Measurements from ENCODE around the gene GRK4. TPM values are rescaled to one million over a fixed set of nuclear protein-coding genes. Genes with fewer than 3 reads are reported as not detected.
A peak's percentile ranks its signal among the peaks of the same experiment; 100 is the strongest.

GRK4 gene
- total RNA-seq, 1 donor from 2014 or later = 1.9 TPM

DNA sequence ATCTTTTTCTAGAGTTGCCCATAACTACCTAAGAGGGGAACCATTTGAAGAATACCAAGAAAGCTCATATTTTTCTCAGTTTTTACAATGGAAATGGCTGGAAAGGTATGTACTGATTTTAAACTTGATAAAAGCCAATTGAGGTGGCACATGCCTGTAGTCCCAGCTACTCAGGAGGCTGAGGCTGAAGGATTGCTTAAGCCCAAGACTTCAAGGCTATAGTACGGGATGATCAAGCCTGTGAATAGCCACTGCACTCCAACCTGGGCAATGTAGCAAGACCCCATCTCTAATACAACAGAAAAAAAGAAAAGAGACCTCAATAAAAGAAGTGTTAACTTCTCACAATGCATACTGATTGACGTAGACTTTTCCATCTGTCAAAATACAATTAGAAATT, 44.4 kb downstream of the GRK4 start:
- DNase-seq (ENCODE audit: low spot score in 2 of 2) = peak in 1 of 2 donors; percentile 15
- H3K9me3 ChIP-seq = no peaks in the 10 kb centered on the region
- H3K4me3 ChIP-seq = no peak overlapping the region
- TF ChIP-seq, protein P1, sequence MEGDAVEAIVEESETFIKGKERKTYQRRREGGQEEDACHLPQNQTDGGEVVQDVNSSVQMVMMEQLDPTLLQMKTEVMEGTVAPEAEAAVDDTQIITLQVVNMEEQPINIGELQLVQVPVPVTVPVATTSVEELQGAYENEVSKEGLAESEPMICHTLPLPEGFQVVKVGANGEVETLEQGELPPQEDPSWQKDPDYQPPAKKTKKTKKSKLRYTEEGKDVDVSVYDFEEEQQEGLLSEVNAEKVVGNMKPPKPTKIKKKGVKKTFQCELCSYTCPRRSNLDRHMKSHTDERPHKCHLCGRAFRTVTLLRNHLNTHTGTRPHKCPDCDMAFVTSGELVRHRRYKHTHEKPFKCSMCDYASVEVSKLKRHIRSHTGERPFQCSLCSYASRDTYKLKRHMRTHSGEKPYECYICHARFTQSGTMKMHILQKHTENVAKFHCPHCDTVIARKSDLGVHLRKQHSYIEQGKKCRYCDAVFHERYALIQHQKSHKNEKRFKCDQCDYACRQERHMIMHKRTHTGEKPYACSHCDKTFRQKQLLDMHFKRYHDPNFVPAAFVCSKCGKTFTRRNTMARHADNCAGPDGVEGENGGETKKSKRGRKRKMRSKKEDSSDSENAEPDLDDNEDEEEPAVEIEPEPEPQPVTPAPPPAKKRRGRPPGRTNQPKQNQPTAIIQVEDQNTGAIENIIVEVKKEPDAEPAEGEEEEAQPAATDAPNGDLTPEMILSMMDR (IDR thresholded peaks at IDR 0.05) = no peak
- no peaks in the 10 kb centered on the region for H3K36me3 ChIP-seq
- intact Hi-C loops (cut with DNase I) = no loop called here
- H3K27me3 ChIP-seq = no peaks in the 10 kb centered on the region
- H3K27ac ChIP-seq = no peak overlapping the region
- H3K4me1 ChIP-seq = peaks cover 0 to 5% of the 10 kb centered on the region in 2 donors

DNA sequence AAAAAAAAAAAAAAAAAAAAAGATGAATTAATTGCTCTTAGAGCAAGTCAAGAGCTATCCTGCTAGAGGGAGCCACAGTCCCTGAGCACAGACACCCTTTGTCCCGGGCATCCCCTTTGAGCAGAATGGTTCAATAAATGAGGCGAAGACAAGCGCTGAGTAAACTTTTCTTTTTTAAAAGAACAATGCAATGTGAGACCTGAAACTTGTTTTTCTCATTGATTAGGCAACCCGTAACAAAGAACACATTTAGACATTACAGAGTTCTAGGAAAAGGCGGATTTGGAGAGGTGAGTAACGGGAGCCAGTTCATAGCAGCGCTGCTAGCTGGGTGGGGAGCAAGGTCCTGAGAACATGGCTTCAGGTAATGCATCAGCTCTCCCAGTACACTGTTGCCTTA, 46.1 kb downstream of the GRK4 start:
- TF ChIP-seq, protein P1 (IDR thresholded peaks at IDR 0.05) = no peak
- Histone ChIP-seq H3K36me3 (no peaks in the 10 kb centered on the region), H3K27me3 (no peaks in the 10 kb centered on the region), H3K4me1 (peaks cover 0 to 5% of the 10 kb centered on the region in 2 donors), H3K9me3 (no peaks in the 10 kb centered on the region), H3K27ac (no peak overlapping the region), H3K4me3 (no peak overlapping the region)
- no peak for DNase-seq (ENCODE audit: low spot score in 2 of 2)
- intact Hi-C loops (cut with DNase I) = no loop called here

DNA sequence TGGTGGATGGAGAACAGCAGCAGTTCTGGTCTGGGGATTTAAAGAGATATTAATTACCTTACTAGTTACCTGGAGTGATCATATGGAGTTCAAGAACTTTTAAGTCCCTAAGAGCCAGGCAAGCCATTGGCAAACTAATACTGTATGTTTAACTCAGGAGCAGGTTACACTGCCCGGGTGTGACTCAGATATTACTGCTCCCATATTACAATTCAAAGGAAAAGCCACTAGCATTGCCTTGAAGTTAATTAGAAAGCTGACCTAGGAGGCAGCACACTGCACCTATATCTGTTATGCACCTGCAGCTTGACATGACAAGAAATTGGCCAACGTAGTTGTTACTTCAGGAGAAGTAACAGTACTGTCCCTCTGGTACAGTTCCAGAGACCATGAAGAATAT, 47.2 kb downstream of the GRK4 start:
- Histone ChIP-seq H3K36me3 (no peaks in the 10 kb centered on the region), H3K27ac (no peak overlapping the region), H3K4me1 (peaks cover 0 to 5% of the 10 kb centered on the region in 2 donors), H3K4me3 (no peak overlapping the region), H3K27me3 (no peaks in the 10 kb centered on the region), H3K9me3 (no peaks in the 10 kb centered on the region)
- TF ChIP-seq, protein P1 (IDR thresholded peaks at IDR 0.05) = no peak
- no peak for DNase-seq (ENCODE audit: low spot score in 2 of 2)
- intact Hi-C loops (cut with DNase I) = no loop called here

DNA sequence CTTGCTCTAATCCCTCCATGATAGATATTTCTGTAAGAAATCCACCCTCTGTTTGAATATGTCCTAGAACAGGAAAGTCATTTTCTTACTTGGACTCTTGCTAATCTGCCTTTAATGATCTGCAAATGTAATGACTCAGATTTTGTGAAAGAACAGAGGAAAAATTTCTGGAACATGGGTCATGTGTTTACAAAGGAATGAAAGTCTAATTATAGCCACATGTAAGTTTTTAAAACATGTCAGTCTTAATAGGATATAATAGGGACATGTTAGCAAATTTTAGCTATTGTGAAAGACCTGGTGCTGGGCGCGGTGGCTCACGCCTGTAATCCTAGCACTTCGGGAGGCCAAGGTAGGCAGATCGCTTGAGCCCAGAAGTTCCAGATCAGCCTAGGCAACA, 47.6 kb downstream of the GRK4 start:
- H3K27me3 ChIP-seq = no peaks in the 10 kb centered on the region
- no peaks in the 10 kb centered on the region for H3K9me3 ChIP-seq
- intact Hi-C loops (cut with DNase I) = no loop called here
- H3K36me3 ChIP-seq = no peaks in the 10 kb centered on the region
- TF ChIP-seq, protein P1 (IDR thresholded peaks at IDR 0.05) = no peak
- DNase-seq (ENCODE audit: low spot score in 2 of 2) = peak in 1 of 2 donors; percentile 71
- H3K4me3 ChIP-seq = no peak overlapping the region
- peaks cover 0 to 5% of the 10 kb centered on the region in 2 donors for H3K4me1 ChIP-seq
- H3K27ac ChIP-seq = peak overlapping the region in 1 of 2 donors; percentile 19

DNA sequence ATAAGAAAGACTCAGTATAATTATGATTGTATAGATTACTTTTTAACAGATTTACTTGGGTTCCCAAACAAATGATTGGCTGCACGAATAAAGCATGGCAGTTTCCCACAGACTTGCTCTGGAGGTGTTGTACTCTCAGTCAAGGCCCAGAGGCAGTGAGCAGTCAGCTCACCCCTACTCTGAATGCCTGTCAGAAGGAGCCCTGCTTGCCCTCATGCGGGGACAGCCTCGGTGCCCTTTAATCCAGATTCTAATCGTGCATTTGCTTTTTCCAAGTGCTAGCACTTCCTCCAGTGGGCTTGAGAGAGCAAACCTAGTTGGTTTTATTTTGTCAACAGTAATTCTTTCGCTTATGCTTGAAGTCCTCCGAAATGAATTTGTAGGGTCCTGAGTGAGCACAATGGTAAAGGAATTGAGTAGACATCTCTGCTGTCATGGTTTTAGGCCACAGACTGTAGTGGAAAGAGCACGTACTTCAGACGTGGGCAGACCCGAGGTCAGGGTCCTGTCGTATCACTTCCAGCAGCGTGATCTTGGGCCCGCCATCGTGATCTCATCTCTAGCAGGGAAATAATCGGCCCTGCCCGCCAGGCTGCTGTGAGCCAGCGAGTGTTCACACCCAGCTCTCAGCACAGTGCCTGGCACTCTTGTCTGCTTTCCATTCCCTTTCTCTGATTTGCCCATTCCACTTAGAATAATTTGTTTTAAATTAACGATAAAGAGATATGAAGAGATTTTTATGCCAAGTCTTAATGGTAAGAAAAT, 48.3 kb downstream of the GRK4 start:
- no peak for DNase-seq (ENCODE audit: low spot score in 2 of 2)
- no peak overlapping the region for H3K4me3 ChIP-seq
- TF ChIP-seq, protein P1 (IDR thresholded peaks at IDR 0.05) = no peak
- peaks cover 0 to 5% of the 10 kb centered on the region in 2 donors for H3K4me1 ChIP-seq
- intact Hi-C loops (cut with DNase I) = no loop called here
- H3K36me3 ChIP-seq = no peaks in the 10 kb centered on the region
- no peaks in the 10 kb centered on the region for H3K27me3 ChIP-seq
- no peaks in the 10 kb centered on the region for H3K9me3 ChIP-seq
- H3K27ac ChIP-seq = peak overlapping the region in 1 of 2 donors; percentile 19
